HG02759 (cell line): ENCODE data around the gene C19orf73.

ENCODE experiments used
- ATAC-seq: cut with Tn5 transposase; IDR thresholded peaks from one replicate; pipeline ENCODE4 v1.9.1; 2021; ENCODE audit warnings: mild to moderate bottlenecking, moderate library complexity; ENCODE audit not compliant: unreplicated experiment

Gene C19orf73

GRCh38 chr19:49118565-49119410 is at the start of gene C19orf73:
TSS of gene C19orf73 (minus strand) at chr19:49119143. CDS start at chr19:49119022, 121 bp downstream.
- peak; percentile 71 for ATAC-seq

DNA sequence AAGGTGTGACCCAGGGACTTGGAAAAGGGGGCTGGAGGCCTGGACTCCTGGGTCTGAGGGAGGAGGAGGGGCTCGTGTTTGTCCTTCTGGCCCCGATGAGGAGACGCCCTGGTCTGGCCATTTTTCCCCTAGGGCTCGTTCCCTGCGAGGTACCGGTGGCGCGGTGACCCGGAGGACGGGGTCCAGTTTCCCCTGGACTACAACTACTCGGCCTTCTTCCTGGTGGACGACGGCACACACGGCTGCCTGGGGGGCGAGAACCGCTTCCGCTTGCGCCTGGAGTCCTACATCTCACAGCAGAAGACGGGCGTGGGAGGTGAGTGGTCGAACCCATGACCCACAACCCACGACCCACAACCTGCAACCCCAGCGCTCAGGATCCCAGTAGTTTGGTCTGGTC is 49.5 kb upstream of the C19orf73 start:
- no peak for ATAC-seq

- ATAC-seq = no peak
These were observed 49.0 kb upstream of the C19orf73 start for GRCh38 chr19:49167857-49168409.

GRCh38 chr19:49165865-49166301 is 46.9 kb upstream of the C19orf73 start:
- no peak for ATAC-seq

DNA sequence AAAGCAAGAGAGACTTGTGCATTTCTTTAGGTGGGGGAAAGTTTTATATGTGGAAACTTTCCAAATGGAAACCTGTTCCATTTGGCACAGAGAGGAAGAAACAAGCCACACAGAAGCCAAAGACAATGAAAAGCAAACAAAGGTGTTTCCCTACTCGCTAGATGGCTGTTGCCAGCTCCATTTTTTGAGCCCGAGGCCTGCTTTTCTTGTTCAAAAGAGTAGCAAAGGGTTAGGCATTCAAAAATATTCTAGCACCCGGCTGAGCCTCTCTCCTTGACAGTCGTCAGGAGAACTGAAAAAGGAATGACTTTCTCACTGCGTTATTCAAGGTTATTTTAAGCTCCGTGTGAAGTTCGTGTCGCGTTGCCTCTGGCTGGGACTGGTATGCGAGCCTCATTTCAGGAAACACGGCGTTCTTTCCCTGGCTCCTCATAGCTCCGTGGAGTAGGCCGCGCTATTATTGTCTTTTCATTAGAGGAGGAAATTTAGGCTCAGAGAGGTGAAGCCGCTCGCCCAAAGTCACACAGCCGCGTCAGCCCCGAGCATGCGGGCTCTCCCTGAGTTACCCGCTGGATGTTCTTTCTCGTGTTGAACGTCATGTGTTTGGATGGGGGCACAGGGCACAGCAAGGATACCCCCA is 46.3 kb upstream of the C19orf73 start:
- no peak for ATAC-seq

DNA sequence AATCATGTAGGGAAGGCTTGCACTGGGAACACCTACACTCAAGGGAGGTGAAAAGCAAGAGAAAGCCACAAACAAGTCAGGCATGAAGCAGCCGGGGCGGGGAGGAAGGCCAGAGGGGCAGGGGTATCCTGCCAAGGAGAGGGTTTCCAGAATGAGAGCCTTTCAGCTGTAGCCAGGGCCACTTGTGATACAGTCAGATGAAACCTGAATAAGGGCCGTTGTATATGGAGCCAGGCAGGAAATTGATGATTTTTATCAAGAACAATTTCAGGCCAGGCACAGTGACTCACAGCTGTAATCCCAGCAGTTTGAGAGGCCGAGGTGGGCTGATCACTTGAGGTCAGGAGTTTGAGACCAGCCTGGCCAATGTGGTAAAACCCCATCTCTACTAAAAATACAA is 43.0 kb upstream of the C19orf73 start:
- no peak for ATAC-seq

DNA sequence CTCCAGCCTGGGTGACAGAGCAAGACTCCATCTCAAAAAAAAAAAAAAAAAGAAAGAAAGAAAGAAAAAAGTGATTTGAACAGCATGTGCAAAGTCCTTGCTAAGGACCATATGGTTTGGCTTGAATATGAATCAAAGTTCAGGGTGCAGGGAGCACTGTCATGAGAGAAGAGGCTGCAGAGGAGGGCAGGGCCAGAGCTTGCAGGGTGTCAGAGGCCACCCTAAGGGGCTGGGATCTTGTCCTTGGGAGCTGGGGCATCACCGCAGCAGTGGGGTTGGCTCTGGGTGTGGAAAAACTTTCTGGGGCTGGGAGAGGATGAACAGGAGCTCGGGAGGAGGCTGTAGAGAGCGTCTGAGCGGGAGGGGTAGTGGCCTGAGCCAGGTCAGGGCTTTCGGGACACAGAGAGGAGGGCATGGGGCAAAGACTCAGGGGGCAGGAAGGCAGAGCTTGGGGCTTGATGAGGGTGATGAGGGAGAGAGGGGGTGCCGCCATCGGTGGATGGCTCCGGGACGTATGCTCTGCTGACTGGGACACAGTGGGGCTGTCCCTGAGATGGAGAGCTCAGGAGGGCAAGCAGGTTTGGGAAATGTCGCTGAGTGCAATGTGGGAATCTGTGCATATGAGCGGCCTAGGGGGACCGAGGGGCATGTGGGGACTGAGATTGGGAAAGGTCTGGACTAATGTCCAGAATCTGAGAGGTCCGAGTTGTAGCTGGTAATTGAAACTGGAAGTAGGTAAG is 41.7 kb upstream of the C19orf73 start:
- ATAC-seq = no peak

- ATAC-seq = no peak
These were observed 38.7 kb upstream of the C19orf73 start, which contains the start of gene TRPM4 for GRCh38 chr19:49157445-49158224. TSS of gene TRPM4 (plus strand) at chr19:49157792. CDS start at chr19:49157867, 75 bp downstream.

DNA sequence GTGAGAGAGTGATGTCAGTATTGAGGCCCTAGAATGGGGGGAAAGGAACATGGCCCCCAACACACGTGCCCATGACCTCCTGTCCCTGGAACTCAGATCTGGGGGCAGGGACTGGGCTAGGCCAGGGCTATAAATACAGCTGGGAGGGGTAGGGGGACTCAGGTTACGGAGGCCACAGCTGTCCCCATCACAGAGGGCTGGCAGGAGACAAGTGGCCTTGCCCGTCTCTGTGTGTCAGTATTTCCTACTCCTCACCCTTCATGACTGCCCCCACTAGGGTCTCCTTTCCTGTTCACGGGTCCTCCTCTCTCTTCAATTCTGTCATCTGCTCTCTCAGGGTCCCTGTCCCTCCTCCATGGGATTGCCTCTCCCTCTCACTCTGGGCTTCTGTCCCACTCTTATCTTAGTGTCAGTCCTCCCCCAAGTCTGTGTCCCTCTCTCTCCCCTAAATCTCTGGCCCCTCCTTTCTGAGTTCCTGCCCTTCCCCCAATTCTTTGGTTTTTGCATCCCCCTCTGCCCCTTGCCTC is 36.9 kb upstream of the C19orf73 start:
- no peak for ATAC-seq

DNA sequence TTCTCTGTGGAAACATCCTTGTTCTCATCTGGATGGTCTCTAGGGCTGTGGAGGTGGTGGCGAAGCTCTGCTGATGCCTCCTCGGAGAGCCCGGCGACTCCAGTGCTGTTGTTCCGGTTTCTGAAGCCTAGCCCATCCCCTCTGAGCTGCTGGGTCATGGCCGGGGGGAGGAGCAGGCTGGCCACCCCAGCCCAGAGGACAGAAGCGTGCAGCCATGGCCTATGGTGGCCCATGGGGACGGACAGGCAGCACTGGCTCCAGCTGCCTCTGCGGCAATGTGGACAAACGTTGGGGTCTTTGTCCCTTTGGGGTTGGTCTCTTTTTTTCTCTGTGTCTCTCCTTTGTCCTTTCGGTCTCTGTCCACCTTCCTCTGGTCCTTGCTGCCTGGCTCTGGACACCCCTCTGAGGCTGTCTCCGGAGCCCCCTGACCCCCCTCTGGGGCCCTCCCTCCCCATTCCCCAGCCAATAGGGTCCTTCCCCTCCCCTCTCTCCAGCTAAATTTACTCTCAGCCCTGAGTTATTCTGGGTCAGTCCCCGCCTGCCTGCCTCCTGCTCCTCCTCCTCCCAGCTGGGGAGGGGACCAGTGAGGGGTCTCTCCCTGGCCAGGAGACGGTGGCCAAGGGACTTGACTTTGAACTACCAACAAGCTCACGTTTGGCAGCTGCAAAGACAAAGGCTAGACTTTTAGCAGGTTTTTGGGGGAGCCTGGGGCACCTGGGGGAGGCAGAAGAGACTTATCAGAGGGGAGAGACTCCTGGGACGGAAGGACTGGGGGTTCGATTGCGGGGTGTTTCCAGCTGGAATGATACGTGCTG is 36.3 kb upstream of the C19orf73 start, which contains the start of gene HRC:
Gene HRC, minus strand, starts transcription at position 392 of the 815 bp plus-strand sequence. Its CDS starts 159 bp downstream, at position 233.
- no peak for ATAC-seq

DNA sequence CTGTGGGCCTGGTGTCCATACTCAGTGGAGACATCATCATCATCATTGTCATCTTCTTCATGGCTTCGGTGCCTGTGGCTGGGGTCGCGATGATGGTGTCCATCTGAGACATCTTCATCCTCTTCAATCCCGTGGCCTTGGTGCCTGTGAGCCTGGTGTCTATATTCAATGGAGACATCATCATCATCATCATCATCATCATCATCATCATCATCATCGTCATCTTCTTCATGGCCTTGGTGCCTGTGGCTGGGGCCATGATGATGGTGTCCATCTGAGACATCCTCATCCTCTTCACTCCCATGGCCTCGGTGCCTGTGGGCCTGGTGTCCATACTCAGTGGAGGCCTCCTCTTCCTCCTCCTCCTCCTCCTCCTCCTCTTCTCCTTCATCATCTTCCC is 35.3 kb upstream of the C19orf73 start:
- no peak for ATAC-seq

DNA sequence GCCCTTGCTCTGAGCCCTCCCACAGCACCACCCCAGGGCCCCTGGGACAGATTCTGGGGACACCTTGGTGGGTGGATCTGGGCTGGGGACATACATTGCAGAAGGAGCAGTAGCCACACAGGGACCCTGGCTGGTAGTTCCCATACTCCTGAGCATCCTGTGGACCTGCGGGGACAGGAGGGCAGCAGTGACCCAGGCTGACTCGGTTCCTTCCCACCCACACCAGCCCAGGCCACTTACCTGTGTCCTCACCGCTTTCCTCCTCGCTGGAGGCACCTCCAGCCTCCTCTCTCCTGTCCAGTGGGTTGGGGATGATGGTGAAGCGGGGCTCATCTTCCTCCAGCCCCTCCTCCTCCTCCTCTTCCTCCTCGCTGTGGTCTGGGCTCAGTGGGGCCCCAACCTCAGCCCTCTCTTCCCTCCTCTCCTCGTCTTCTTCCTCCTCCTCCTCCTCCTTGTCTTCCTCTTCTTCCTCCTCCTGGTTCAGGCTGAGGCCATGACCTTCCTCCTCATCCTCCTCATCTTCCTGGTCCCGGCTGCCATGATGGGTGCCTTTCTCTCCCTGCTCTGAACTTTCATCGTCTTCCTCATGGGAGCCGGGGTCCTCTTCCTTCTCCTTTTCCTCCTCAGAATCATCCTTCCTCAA is 34.3 kb upstream of the C19orf73 start:
- no peak for ATAC-seq

DNA sequence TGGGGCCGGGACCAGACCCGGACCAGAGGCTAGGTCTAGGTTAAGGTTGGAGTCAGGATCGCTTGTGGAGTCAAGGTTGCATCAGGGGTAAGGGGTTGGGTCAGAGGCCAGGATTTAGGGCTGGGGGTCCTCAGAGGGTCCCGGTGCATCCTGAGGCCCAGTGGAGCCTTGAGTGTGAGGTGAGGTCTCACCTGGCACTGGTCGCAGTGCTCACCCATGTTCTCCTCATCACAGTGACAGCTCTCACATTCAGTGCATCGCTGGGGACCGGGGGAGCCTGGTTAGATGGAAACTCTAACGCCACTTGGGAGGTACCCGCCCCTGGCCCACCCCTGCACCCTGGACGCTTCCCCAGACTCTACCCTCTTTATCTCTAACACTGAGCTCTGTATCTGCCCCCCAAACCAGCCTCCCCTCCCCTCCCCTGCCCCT is 33.2 kb upstream of the C19orf73 start:
- no peak for ATAC-seq

- ATAC-seq = no peak
These were observed 32.5 kb upstream of the C19orf73 start for GRCh38 chr19:49151267-49152118.

DNA sequence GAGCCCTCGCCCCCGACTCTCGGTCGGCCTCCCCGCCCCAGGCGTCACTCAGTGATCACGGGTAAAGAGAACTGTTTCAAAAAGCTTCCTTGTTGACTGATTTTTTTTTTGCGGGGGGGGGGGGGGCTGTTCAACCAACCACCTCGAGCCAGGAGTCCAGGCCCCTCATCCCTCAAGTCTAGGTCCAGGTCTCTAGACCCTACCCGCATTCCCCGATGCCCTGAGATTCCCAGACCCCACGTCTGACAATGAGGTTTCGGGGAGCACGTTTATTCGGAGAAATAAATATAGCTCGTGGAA is 32.0 kb upstream of the C19orf73 start:
- ATAC-seq = no peak

- ATAC-seq = no peak
These were observed 31.4 kb upstream of the C19orf73 start for GRCh38 chr19:49150106-49150943.

DNA sequence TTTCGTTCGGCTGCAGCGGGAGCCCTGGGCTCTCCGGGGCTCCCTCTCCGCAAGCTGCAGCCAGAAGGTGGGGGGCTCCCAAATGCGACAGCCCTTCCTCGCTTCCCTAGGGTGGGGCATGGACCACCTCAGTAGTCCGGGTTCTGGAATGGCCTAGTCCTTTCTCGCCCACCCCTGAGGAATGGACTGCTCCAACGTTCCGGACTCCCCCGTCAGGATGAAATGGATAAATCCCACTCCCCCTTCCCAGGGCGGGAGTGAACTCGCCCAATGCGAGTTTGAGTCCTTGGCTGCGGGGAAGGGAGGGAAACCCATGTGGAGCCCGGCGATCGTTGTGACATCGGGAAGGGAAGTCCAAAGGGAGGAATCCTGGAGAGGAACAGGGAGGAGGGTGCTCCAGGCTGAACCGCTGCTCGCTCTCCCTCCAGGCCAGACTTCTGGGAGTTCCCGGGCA is 30.7 kb upstream of the C19orf73 start:
- ATAC-seq = no peak
